Colonic mucosa (tissue), 4 donors: ENCODE measurements around the gene SNX21. TPM values are rescaled to one million over a fixed set of nuclear protein-coding genes. Genes with fewer than 3 reads are reported as not detected.
"Not testable (repeated sequence)": the region's sequence is repeated elsewhere in the genome, so short reads cannot be mapped to it uniquely, and the experiment has no call there.

Source experiments
- DNase-seq: peaks from one replicate; pipeline ENCODE4 v3.0.0-alpha.2; 2020
- H3K27ac ChIP-seq: fragments of 200-600 bp; one replicate; pipeline ENCODE4 v1.8.0; 2021
- H3K27me3 ChIP-seq: fragments of 200-600 bp; one replicate; pipeline ENCODE4 v1.8.0; 2021
- H3K36me3 ChIP-seq: fragments of 200-600 bp; one replicate; pipeline ENCODE4 v1.8.0; 2021
- H3K4me1 ChIP-seq: fragments of 200-600 bp; one replicate; pipeline ENCODE4 v1.8.0; 2021; ENCODE audit warnings: mild to moderate bottlenecking
- H3K4me3 ChIP-seq: fragments of 200-600 bp; one replicate; pipeline ENCODE4 v1.8.0; 2021
- H3K9ac ChIP-seq, 2 donors: one replicate each; pipeline ENCODE4 v1.7.0; 2013; ENCODE audit warnings: control low read depth in 2 of 2, low read depth in 2 of 2, low read length in 2 of 2
- H3K9me3 ChIP-seq: fragments of 200-600 bp; one replicate; pipeline ENCODE4 v1.8.0; 2021
- CTCF ChIP-seq: fragments of 200-600 bp; IDR thresholded peaks from one replicate; pipeline ENCODE4 v1.8.0; 2022; ENCODE audit warnings: antibody characterized with exemption, mild to moderate bottlenecking
- intact Hi-C: fragments of 100-400 bp; cut with DNase I; formaldehyde crosslinking; loops from one replicate; pipeline ENCODE4 v1.14.1; 2022
- total RNA-seq, 2 donors: library from RNA; stranded (reverse); fragmentation: NEBNext Ultra II Directional in 1 of 2; extraction: Animal tissue kit (Norgen Biotek cat#: 25700) in 1 of 2; gene quantifications; one replicate each; pipeline ENCODE4 v1.2.1, GENCODE V29; 2021
- donor health status: healthy.
- donor health status: DM: no; HTN: no; CAD: no.
- donor health status: DM: no; HTN: no; CAD: no.

Gene SNX21
- total RNA-seq: 10 to 100 TPM; 11.2 to 12.6 TPM

GRCh38 chr20:45833030-45833882 is at the start of gene SNX21:
SNX21 (plus strand) TSS chr20:45833799; CDS start chr20:45833920, 121 bp downstream.
- H3K4me1 ChIP-seq: peaks cover 6% of the 10 kb centered on the region
- intact Hi-C loops: no loop called here
- peak within 1 kb of the TSS; percentile 85 for H3K27ac ChIP-seq
- no peaks in the 10 kb centered on the region for H3K27me3 ChIP-seq
- H3K9ac ChIP-seq: peak within 1 kb of the TSS; percentile 60 to 85
- peak within 1 kb of the TSS; percentile 58 for H3K4me3 ChIP-seq
- peak; percentile 81 for DNase-seq
- H3K36me3 ChIP-seq: no peaks in the 10 kb centered on the region
- TF ChIP-seq CTCF: no peak
- no peaks in the 10 kb centered on the region for H3K9me3 ChIP-seq

DNA sequence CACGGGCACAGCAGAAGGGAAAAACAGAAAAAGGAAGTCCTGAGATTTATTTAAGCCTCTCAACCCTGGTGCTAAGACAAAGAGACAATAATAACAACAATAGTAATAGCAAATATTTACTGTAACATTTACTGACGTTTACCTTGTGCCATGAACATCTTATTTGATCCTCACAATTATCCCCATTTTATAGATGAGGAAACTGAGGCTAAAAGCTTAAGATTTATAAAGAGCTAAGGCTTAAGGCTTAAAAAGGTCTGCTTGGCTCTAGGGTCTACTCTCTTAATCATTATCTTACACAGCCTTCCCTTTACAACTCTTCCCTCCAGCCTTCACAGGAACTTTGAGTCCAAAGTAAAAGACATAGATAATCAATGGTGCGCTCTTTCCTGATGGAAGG is 45.2 kb upstream of the SNX21 start:
- H3K4me1 ChIP-seq: no peaks in the 10 kb centered on the region
- H3K27ac ChIP-seq: no peak overlapping the region
- no peak for DNase-seq
- no peaks in the 10 kb centered on the region for H3K9me3 ChIP-seq
- intact Hi-C loops: no loop called here
- no peak for TF ChIP-seq CTCF
- no peak overlapping the region for H3K4me3 ChIP-seq
- no peaks in the 10 kb centered on the region for H3K27me3 ChIP-seq
- no peaks in the 10 kb centered on the region for H3K36me3 ChIP-seq
- no peak overlapping the region for H3K9ac ChIP-seq

- Histone ChIP-seq H3K36me3 (peaks cover 16% of the 10 kb centered on the region), H3K27me3 (no peaks in the 10 kb centered on the region), H3K9ac (peak overlapping the region; percentile 94 to 96), H3K27ac (peak overlapping the region; percentile 91), H3K4me3 (peak overlapping the region; percentile 76), H3K4me1 (no peaks in the 10 kb centered on the region), H3K9me3 (no peaks in the 10 kb centered on the region)
- no peak for TF ChIP-seq CTCF
- intact Hi-C loops: no loop called here
- no peak for DNase-seq
These were observed 41.1 kb upstream of the SNX21 start for GRCh38 chr20:45792317-45793118.

DNA sequence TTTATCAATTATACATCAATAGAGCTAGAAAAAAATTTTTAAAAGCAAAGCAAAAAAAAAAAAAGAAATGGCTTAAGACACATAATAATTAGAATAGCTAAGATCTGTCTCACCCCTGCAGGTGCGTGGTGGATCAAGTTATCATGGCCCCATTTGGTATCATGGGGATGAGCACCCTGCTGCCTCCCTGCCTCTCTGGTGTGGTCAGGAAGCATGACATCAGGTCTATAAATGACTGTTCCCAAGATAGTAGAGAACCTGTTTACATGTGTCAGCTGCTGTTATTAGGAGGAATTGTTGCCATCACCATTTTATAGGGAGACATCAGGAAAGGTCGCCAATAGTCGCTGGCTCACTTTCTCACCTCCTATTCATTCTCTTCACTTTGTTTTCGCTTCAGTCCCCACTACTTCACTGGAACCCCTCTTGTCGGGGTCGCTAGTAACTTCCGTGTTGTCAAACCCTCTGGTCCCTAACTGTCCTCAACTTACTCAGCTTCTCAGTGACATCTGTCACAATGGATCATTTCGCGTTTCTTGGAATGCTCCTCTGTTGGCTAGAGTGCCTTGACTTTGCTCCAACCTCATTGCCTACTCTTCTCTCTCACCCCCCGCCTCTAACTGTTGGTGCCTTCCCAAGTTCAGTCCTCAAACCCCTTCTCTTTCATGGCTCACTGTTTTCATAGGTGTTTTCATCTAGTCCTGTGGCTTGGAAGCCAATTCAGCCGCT is 37.1 kb upstream of the SNX21 start:
- no peak for DNase-seq
- intact Hi-C loops: no loop called here
- Histone ChIP-seq H3K27me3 (no peaks in the 10 kb centered on the region), H3K4me3 (no peak overlapping the region), H3K9me3 (no peaks in the 10 kb centered on the region), H3K27ac (no peak overlapping the region), H3K4me1 (no peaks in the 10 kb centered on the region), H3K36me3 (peaks cover 16% of the 10 kb centered on the region), H3K9ac (no peak overlapping the region)
- no peak for TF ChIP-seq CTCF

DNA sequence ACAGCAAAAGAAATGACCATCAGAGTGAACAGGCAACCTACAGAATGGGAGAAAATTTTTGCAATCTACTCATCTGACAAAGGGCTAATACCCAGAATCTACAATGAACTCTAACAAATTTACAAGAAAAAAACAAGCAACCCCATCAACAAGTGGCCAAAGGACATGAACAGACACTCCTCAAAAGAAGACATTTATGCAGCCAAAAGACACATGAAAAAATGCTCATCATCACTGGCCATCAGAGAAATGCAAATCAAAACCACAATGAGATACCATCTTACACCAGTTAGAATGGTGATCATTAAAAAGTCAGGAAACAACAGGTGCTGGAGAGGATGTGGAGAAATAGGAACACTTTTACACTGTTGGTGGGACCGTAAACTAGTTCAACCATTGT is 36.1 kb upstream of the SNX21 start:
- H3K36me3 ChIP-seq: peaks cover 16% of the 10 kb centered on the region
- H3K27ac ChIP-seq, DNase-seq, H3K9me3 ChIP-seq, H3K4me1 ChIP-seq, H3K27me3 ChIP-seq, H3K4me3 ChIP-seq, H3K9ac ChIP-seq, intact Hi-C loops: not testable (repeated sequence)

GRCh38 chr20:45797955-45798354 is 35.6 kb upstream of the SNX21 start:
- intact Hi-C loops, H3K9me3 ChIP-seq, H3K27ac ChIP-seq, H3K4me1 ChIP-seq, DNase-seq, H3K27me3 ChIP-seq, H3K9ac ChIP-seq, H3K4me3 ChIP-seq: not testable (repeated sequence)
- peaks cover 16% of the 10 kb centered on the region for H3K36me3 ChIP-seq
